PC-3 (cell line): ENCODE data around the gene LIPJ. TPM values are rescaled to one million over a fixed set of nuclear protein-coding genes. Genes with fewer than 3 reads are reported as not detected.

Experiments used
- ATAC-seq: fragments of 200-7000 bp; cut with Tn5 transposase; 2 replicates; pipeline ENCODE4 v1.9.1; 2020; ENCODE audit warnings: mild to moderate bottlenecking, moderate library complexity
- Bru-seq: library from RNA; stranded (reverse); fragments of 400-500 nt; gene quantifications from one replicate; lab custom pipeline; 2021; lab: Mats Ljungman, UMichigan
- BruChase-seq, 2 experiments: library from RNA; stranded (reverse); fragments of 400-500 nt; gene quantifications; one replicate each; lab custom pipeline; 2021; lab: Mats Ljungman, UMichigan
- BruUV-seq: library from RNA; stranded (reverse); fragments of 400-500 nt; replicated peaks from 2 replicates; lab custom pipeline; 2021; lab: Mats Ljungman, UMichigan
- CTCF ChIA-PET: fragments of 300-600 bp; sonication (Branson Sonifier 250); formaldehyde crosslinking; loops from one replicate; lab custom pipeline; 2022; ENCODE audit warnings: antibody characterized with exemption; lab: Charles Lee
- POLR2A ChIA-PET: fragments of 300-600 bp; sonication (Branson Sonifier 250); formaldehyde crosslinking; loops from one replicate; lab custom pipeline; 2022; ENCODE audit warnings: antibody characterized with exemption; ENCODE audit not compliant: unreplicated experiment; lab: Charles Lee
- DNase-seq: peaks from one replicate; pipeline ENCODE4 v3.0.0-alpha.2; 2015
- H2AFZ ChIP-seq: fragments of 300-600 bp; sonication (generic); 2 replicates; pipeline ENCODE4 v1.6.0; 2016; ENCODE audit warnings: antibody characterized with exemption, low read length
- H3F3A ChIP-seq: fragments of 300-600 bp; sonication (generic); one replicate; pipeline ENCODE4 v1.6.0; 2017; ENCODE audit warnings: antibody characterized with exemption, low read length, control low read depth, mild to moderate bottlenecking; ENCODE audit not compliant: unreplicated experiment
- H3K27ac ChIP-seq: fragments of 300-600 bp; sonication (generic); 2 replicates; pipeline ENCODE4 v1.5.1; 2016; ENCODE audit warnings: mild to moderate bottlenecking, low read length
- H3K27me3 ChIP-seq: fragments of 300-600 bp; sonication (generic); 2 replicates; pipeline ENCODE4 v1.6.1; 2016; ENCODE audit warnings: low read length, mixed read lengths
- H3K36me3 ChIP-seq: fragments of 300-600 bp; sonication (generic); 2 replicates; pipeline ENCODE4 v1.6.1; 2016; ENCODE audit warnings: low read depth, mixed run types, low read length, mixed read lengths
- H3K4me1 ChIP-seq: fragments of 300-600 bp; sonication (generic); 2 replicates; pipeline ENCODE4 v1.5.1; 2016; ENCODE audit warnings: low read length; ENCODE audit not compliant: insufficient read depth
- H3K4me2 ChIP-seq: fragments of 300-600 bp; sonication (generic); 2 replicates; pipeline ENCODE4 v1.6.0; 2016; ENCODE audit warnings: low read length
- H3K4me3 ChIP-seq: fragments of 300-600 bp; sonication (generic); 2 replicates; pipeline ENCODE4 v1.5.1; 2016; ENCODE audit warnings: mild to moderate bottlenecking, low read length, mixed read lengths
- H3K79me2 ChIP-seq: fragments of 300-600 bp; sonication (generic); 2 replicates; pipeline ENCODE4 v1.6.1; 2017; ENCODE audit warnings: low read length, mixed read lengths
- H3K9ac ChIP-seq: fragments of 300-600 bp; sonication (generic); 2 replicates; pipeline ENCODE4 v1.6.0; 2016; ENCODE audit warnings: mild to moderate bottlenecking, low read length
- H3K9me2 ChIP-seq: fragments of 300-600 bp; sonication (generic); replicated peaks from 2 replicates; pipeline ENCODE4 v1.6.1; 2016; ENCODE audit warnings: mixed run types, low read length, mixed read lengths
- H3K9me3 ChIP-seq: fragments of 300-600 bp; sonication (generic); 2 replicates; pipeline ENCODE4 v1.6.1; 2016; ENCODE audit warnings: low read length, mixed read lengths
- H4K20me1 ChIP-seq: fragments of 300-600 bp; sonication (generic); 2 replicates; pipeline ENCODE4 v1.6.1; 2016; ENCODE audit warnings: low read length, mixed read lengths
- EZH2 ChIP-seq: fragments of 300-600 bp; sonication (generic); IDR thresholded peaks from one replicate; pipeline ENCODE4 v1.6.1; 2017; ENCODE audit warnings: antibody characterized with exemption, mild to moderate bottlenecking, low read length; ENCODE audit not compliant: unreplicated experiment
- EZH2phosphoT487 ChIP-seq: fragments of 300-600 bp; sonication (generic); IDR thresholded peaks from 2 replicates; pipeline ENCODE4 v1.6.1; 2018; ENCODE audit warnings: mild to moderate bottlenecking, antibody characterized with exemption, low read length, borderline replicate concordance
- intact Hi-C: fragments of 100-400 bp; cut with micrococcal nuclease; formaldehyde crosslinking; loops from 2 replicates; pipeline ENCODE4 v1.9.0; 2023
- long read RNA-seq: library from polyadenylated mRNA; unstranded; transcript quantifications from one replicate; pipeline ENCODE4 v2.0.0, GENCODE V29; 2021; ENCODE audit not compliant: unreplicated experiment
- total RNA-seq: library from RNA; depleted of rRNA; stranded (reverse); fragments of >200 nt; gene quantifications from 2 replicates; pipeline ENCODE4 v1.2.3, GENCODE V29; 2014; rRNA removed
- TF ChIP-seq, protein P1 (sequence below): fragments of 300-600 bp; sonication (generic); conservative IDR thresholded peaks from 2 replicates; pipeline ENCODE4 v1.5.1; 2017; ENCODE audit warnings: antibody characterized with exemption, low read depth, mild to moderate bottlenecking, low read length

Gene LIPJ, protein sequence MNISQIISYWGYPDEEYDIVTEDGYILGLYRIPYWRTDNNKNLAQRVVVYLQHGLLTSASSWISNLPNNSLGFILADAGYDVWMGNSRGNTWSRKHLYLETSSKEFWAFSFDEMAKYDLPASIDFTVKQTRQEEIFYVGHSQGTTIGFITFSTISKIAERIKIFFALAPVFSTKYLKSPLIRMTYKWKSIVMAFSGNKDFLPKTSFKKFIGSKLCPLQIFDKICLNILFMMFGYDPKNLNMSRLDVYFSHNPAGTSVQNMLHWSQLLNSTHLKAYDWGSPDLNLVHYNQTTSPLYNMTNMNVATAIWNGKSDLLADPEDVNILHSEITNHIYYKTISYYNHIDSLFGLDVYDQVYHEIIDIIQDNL
- total RNA-seq (not detected in 2 replicates), Bru-seq, nascent RNA (not detected), BruChase-seq, experiment 1, labeled RNA remaining after a 6-hour chase (not detected), BruChase-seq, experiment 2, labeled RNA remaining after a 2-hour chase (not detected)
- long read RNA-seq = 0 reads

DNA sequence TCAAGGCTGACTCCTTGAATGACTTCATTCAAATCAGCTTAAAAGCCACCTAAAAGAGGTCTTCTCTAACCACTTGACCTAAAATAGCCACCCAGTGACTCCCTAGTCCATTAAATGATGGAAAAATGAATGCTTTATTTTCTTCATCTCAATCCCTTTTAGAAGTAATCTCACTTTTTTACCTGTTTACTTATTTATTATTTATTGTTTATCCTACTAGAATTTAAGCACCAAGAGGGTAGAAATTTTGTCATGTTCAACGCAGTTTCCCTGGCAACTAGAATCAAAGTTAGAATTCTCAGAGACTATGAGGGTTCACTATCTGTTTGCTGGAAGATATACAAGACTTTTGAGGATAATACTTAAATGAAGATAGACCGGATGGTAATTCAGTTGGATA, at the start of gene LIPJ:
Gene LIPJ (plus strand): TSS at position 301 of the 400 bp plus-strand sequence. CDS start 3,926 bp downstream, outside the sequence.
- Histone ChIP-seq H4K20me1 (no peaks in the 10 kb centered on the region), H3K79me2 (no peaks in the 10 kb centered on the region), H3K9me3 (no peaks in the 10 kb centered on the region), H3K9me2 (no peaks in the 10 kb centered on the region), H3K4me1 (no peaks in the 10 kb centered on the region), H3F3A (no peaks in the 10 kb centered on the region), H3K36me3 (no peaks in the 10 kb centered on the region), H3K4me2 (no peak within 1 kb of the TSS), H2AFZ (no peak within 1 kb of the TSS), H3K27me3 (no peaks in the 10 kb centered on the region), H3K9ac (no peak within 1 kb of the TSS), H3K4me3 (no peak within 1 kb of the TSS), H3K27ac (no peak within 1 kb of the TSS)
- POLR2A ChIA-PET = no interaction called here
- TF ChIP-seq, protein P1, sequence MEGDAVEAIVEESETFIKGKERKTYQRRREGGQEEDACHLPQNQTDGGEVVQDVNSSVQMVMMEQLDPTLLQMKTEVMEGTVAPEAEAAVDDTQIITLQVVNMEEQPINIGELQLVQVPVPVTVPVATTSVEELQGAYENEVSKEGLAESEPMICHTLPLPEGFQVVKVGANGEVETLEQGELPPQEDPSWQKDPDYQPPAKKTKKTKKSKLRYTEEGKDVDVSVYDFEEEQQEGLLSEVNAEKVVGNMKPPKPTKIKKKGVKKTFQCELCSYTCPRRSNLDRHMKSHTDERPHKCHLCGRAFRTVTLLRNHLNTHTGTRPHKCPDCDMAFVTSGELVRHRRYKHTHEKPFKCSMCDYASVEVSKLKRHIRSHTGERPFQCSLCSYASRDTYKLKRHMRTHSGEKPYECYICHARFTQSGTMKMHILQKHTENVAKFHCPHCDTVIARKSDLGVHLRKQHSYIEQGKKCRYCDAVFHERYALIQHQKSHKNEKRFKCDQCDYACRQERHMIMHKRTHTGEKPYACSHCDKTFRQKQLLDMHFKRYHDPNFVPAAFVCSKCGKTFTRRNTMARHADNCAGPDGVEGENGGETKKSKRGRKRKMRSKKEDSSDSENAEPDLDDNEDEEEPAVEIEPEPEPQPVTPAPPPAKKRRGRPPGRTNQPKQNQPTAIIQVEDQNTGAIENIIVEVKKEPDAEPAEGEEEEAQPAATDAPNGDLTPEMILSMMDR = no peak
- TF ChIP-seq EZH2 (no peak), EZH2phosphoT487 (no peak)
- ATAC-seq = no peak
- BruUV-seq = no TSS peak
- CTCF ChIA-PET = no interaction called here
- no peak for DNase-seq
- intact Hi-C loops = no loop called here

DNA sequence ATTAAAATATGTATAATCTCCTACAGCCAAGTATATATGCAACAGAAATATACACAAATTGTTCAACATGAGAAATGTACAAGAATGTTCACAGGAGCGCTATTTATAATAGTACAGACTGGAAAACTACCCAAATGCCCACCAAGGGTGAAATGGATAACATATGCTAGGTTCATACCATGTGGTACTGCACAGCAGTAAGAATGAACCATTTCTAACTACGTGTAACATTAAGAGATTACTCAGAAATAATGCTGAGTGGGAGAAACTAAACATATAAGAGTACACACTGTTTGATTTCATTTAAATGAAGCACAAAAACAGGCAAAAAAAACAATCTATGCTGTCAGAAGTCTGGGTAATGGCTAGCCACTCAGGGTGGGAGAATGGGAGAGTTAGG, 49.2 kb upstream of the LIPJ start:
- Histone ChIP-seq H3K27me3 (no peaks in the 10 kb centered on the region), H3K4me3 (no peak overlapping the region), H3K9me3 (no peaks in the 10 kb centered on the region), H3K36me3 (no peaks in the 10 kb centered on the region), H3F3A (no peaks in the 10 kb centered on the region), H4K20me1 (no peaks in the 10 kb centered on the region), H3K9ac (no peak overlapping the region), H3K4me1 (no peaks in the 10 kb centered on the region), H3K27ac (no peak overlapping the region), H3K79me2 (no peaks in the 10 kb centered on the region), H3K9me2 (no peaks in the 10 kb centered on the region), H3K4me2 (no peak overlapping the region), H2AFZ (no peak overlapping the region)
- TF ChIP-seq, protein P1 = no peak
- no peak for TF ChIP-seq EZH2phosphoT487
- no peak for TF ChIP-seq EZH2
- DNase-seq (no peak), ATAC-seq (no peak)
- no TSS peak for BruUV-seq
- CTCF ChIA-PET = no interaction called here
- POLR2A ChIA-PET = no interaction called here
- intact Hi-C loops = no loop called here

DNA sequence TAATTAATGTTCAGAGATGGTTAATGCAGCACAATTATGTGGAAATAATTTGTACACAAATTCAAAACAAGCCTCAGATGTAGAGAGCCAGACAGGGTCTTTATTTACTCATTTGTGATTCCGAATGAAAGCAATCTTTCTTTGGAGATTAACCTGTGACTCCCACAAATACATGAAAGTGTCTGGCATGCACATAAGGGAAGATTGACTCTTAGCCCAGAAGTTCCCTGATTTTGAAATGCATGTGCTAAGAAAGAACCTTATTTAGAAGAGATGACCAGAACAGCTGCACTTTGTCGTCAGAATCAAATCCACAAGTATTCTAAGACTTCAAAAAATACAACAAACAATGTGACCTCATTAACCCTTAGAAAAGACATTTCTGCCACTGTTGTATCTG, 48.5 kb upstream of the LIPJ start:
- Histone ChIP-seq H3F3A (no peaks in the 10 kb centered on the region), H3K9me2 (no peaks in the 10 kb centered on the region), H3K9me3 (no peaks in the 10 kb centered on the region), H3K4me3 (no peak overlapping the region), H3K79me2 (no peaks in the 10 kb centered on the region), H3K4me2 (no peak overlapping the region), H3K9ac (no peak overlapping the region), H3K27me3 (no peaks in the 10 kb centered on the region), H3K27ac (no peak overlapping the region), H2AFZ (no peak overlapping the region), H4K20me1 (no peaks in the 10 kb centered on the region), H3K36me3 (no peaks in the 10 kb centered on the region), H3K4me1 (no peaks in the 10 kb centered on the region)
- ChIA-PET CTCF (no interaction called here), POLR2A (no interaction called here)
- TF ChIP-seq, protein P1 = no peak
- TF ChIP-seq EZH2 (no peak), EZH2phosphoT487 (no peak)
- intact Hi-C loops = no loop called here
- ATAC-seq = no peak
- no TSS peak for BruUV-seq
- no peak for DNase-seq
